ENCODE results near the gene DCUN1D4. TPM values are rescaled to one million over a fixed set of nuclear protein-coding genes. Genes with fewer than 3 reads are reported as not detected.

The DCUN1D4 gene
- total RNA-seq, 1 experiment from 2014 or later = 50.2 TPM

DNA sequence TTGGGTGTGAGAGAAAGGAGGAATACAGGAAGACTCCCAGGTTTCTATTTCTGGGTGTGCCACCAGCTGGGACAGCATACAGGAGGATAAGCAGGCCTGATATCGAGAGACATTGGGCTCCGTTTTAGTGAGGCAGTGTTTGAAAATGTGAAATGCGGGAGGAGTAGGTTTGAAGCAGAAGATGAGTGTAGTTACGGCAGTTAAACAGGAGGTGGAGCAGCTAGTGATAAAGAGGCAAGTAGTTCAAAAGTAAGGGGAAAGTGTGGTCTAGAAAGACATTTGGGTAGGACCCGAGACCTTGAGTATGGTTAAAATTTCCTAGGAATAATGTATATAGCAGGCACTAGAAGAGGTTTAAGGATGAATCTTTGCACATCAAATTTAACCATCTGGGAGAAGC, 42.4 kb downstream of the DCUN1D4 start:
- Histone ChIP-seq H3K36me3 (ENCODE audit: control insufficient read depth in 1 of 2, insufficient read depth in 2 of 2, low read length in 2 of 2) (peaks cover 3 to 12% of the 10 kb centered on the region in 2 experiments; a peak in 1 of 4 replicates), H2AFZ (ENCODE audit: low read depth, low read length, poor library complexity, severe bottlenecking) (no peak overlapping the region), H3K4me2 (ENCODE audit: low read length) (no peak overlapping the region), H3K4me1 (ENCODE audit: control insufficient read depth in 1 of 2, insufficient read depth in 2 of 2, low read length in 2 of 2) (no peaks in the 10 kb centered on the region), H4K20me1 (ENCODE audit: insufficient read depth) (no peaks in the 10 kb centered on the region), H3K9me2 (ENCODE audit: insufficient read depth) (no peaks in the 10 kb centered on the region), H3K79me2 (ENCODE audit: insufficient read depth, low read length) (no peaks in the 10 kb centered on the region), H3K27me3 (ENCODE audit: insufficient read depth, low read length) (no peaks in the 10 kb centered on the region), H3K27ac (ENCODE audit: low read depth, low read length) (no peak overlapping the region), H3K4me3 (replicated peaks in 1 of 2; ENCODE audit: low read depth in 1 of 2, low read length in 2 of 2) (no peak overlapping the region), H3K9me3 (ENCODE audit: control insufficient read depth in 1 of 2, insufficient read depth in 1 of 2, low read depth in 1 of 2, low read length in 2 of 2) (no peaks in the 10 kb centered on the region), H3K9ac (ENCODE audit: low read length) (no peak overlapping the region)
- TF ChIP-seq CTCF (IDR thresholded peaks at IDR 0.05 in 2 of 3, conservative IDR thresholded peaks at IDR 0.05 in 1 of 3; ENCODE audit: borderline replicate concordance in 1 of 3, insufficient read depth in 1 of 3, low read depth in 2 of 3, low read length in 2 of 3) (peak in 2 of 3 experiments; percentile 36 to 53; a peak in 4 of 6 replicates), ZNF274 (IDR thresholded peaks at IDR 0.05; ENCODE audit: low read depth, low read length) (no peak)
- RAD21 ChIA-PET (ENCODE audit: low non-redundant PET in 1 of 2, low total read pairs in 2 of 2, uncharacterized antibody in 2 of 2, unreplicated experiment in 2 of 2) = no interaction called here
- POLR2A ChIA-PET = no interaction called here
- intact Hi-C loops (cut with micrococcal nuclease) = loop anchor here (1.0 kb wide), 1 partner anchor 141 kb away; no protein-coding TSS in a partner anchor
- CTCF ChIA-PET = interaction anchor here (1.0 to 1.4 kb wide), 2 partner anchors 10 to 141 kb away, joined by 4 to 5 read pairs; no protein-coding TSS in a partner anchor
- no TSS peak for BruUV-seq (replicated peaks)
- DNase-seq (ENCODE audit: low read depth, low spot score) (peak; percentile 13), ATAC-seq (peak; percentile 80)

DNA sequence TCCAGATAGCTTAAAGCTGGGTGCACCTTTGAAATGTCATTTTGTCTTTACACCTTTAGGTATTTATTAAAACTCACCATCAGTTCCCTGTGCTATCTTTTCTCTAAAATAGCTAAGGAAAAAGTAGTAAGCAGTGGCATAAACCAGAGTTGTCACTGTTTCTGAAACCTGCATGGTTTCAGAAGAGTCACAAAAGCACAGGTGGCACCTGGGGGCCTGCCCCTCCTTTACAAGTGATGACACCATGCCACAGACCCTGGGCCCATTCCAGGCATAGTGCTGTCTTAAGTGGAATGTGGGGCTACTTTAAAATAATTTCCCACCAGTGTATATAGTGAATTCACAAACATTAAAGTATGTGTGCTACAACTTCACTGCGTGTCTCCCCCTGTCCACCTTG, 47.8 kb downstream of the DCUN1D4 start:
- Histone ChIP-seq H3K4me2 (ENCODE audit: low read length) (no peak overlapping the region), H3K4me1 (ENCODE audit: control insufficient read depth in 1 of 2, insufficient read depth in 2 of 2, low read length in 2 of 2) (peaks cover 0 to 4% of the 10 kb centered on the region in 2 experiments; a peak in 2 of 4 replicates), H3K9me3 (ENCODE audit: control insufficient read depth in 1 of 2, insufficient read depth in 1 of 2, low read depth in 1 of 2, low read length in 2 of 2) (no peaks in the 10 kb centered on the region), H3K9ac (ENCODE audit: low read length) (no peak overlapping the region), H3K9me2 (ENCODE audit: insufficient read depth) (no peaks in the 10 kb centered on the region), H3K27me3 (ENCODE audit: insufficient read depth, low read length) (no peaks in the 10 kb centered on the region), H3K4me3 (replicated peaks in 1 of 2; ENCODE audit: low read depth in 1 of 2, low read length in 2 of 2) (no peak overlapping the region), H3K79me2 (ENCODE audit: insufficient read depth, low read length) (no peaks in the 10 kb centered on the region), H3K36me3 (ENCODE audit: control insufficient read depth in 1 of 2, insufficient read depth in 2 of 2, low read length in 2 of 2) (peaks cover 0 to 16% of the 10 kb centered on the region in 2 experiments; a peak in 2 of 4 replicates), H4K20me1 (ENCODE audit: insufficient read depth) (no peaks in the 10 kb centered on the region), H3K27ac (ENCODE audit: low read depth, low read length) (no peak overlapping the region), H2AFZ (ENCODE audit: low read depth, low read length, poor library complexity, severe bottlenecking) (no peak overlapping the region)
- no TSS peak for BruUV-seq (replicated peaks)
- ChIA-PET RAD21 (ENCODE audit: low non-redundant PET in 1 of 2, low total read pairs in 2 of 2, uncharacterized antibody in 2 of 2, unreplicated experiment in 2 of 2) (no interaction called here), CTCF (no interaction called here), POLR2A (no interaction called here)
- no peak for ATAC-seq
- intact Hi-C loops (cut with micrococcal nuclease) = no loop called here
- DNase-seq (ENCODE audit: low read depth, low spot score) = no peak
- no peak for TF ChIP-seq POLR2AphosphoS5 (IDR thresholded peaks at IDR 0.05; ENCODE audit: low read depth, low read length)
- TF ChIP-seq POLR2A (IDR thresholded peaks at IDR 0.05; ENCODE audit: borderline replicate concordance, extremely low read depth, insufficient read depth, insufficient read length) = no peak
- TF ChIP-seq TCF7L2 (IDR thresholded peaks at IDR 0.05; ENCODE audit: borderline replicate concordance, extremely low read depth, insufficient read depth, insufficient read length) = no peak
- no peak for TF ChIP-seq ZNF274 (IDR thresholded peaks at IDR 0.05; ENCODE audit: low read depth, low read length)
- TF ChIP-seq SRF (IDR thresholded peaks at IDR 0.05; ENCODE audit: low read depth) = no peak
- TF ChIP-seq, protein P1, sequence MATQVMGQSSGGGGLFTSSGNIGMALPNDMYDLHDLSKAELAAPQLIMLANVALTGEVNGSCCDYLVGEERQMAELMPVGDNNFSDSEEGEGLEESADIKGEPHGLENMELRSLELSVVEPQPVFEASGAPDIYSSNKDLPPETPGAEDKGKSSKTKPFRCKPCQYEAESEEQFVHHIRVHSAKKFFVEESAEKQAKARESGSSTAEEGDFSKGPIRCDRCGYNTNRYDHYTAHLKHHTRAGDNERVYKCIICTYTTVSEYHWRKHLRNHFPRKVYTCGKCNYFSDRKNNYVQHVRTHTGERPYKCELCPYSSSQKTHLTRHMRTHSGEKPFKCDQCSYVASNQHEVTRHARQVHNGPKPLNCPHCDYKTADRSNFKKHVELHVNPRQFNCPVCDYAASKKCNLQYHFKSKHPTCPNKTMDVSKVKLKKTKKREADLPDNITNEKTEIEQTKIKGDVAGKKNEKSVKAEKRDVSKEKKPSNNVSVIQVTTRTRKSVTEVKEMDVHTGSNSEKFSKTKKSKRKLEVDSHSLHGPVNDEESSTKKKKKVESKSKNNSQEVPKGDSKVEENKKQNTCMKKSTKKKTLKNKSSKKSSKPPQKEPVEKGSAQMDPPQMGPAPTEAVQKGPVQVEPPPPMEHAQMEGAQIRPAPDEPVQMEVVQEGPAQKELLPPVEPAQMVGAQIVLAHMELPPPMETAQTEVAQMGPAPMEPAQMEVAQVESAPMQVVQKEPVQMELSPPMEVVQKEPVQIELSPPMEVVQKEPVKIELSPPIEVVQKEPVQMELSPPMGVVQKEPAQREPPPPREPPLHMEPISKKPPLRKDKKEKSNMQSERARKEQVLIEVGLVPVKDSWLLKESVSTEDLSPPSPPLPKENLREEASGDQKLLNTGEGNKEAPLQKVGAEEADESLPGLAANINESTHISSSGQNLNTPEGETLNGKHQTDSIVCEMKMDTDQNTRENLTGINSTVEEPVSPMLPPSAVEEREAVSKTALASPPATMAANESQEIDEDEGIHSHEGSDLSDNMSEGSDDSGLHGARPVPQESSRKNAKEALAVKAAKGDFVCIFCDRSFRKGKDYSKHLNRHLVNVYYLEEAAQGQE (IDR thresholded peaks at IDR 0.05; ENCODE audit: low read depth) = no peak
- TF ChIP-seq CTCF (IDR thresholded peaks at IDR 0.05 in 2 of 3, conservative IDR thresholded peaks at IDR 0.05 in 1 of 3; ENCODE audit: borderline replicate concordance in 1 of 3, insufficient read depth in 1 of 3, low read depth in 2 of 3, low read length in 2 of 3) = no peak
- TF ChIP-seq, protein P2, sequence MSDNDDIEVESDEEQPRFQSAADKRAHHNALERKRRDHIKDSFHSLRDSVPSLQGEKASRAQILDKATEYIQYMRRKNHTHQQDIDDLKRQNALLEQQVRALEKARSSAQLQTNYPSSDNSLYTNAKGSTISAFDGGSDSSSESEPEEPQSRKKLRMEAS (IDR thresholded peaks at IDR 0.05) = no peak
- no peak for TF ChIP-seq CBX3 (IDR thresholded peaks at IDR 0.05; ENCODE audit: low read depth)
- no peak for TF ChIP-seq ELF1 (IDR thresholded peaks at IDR 0.05; ENCODE audit: borderline replicate concordance, low read depth)
- no peak for TF ChIP-seq EZH2 (IDR thresholded peaks at IDR 0.05)
